Neural progenitor cell (in vitro differentiated cells): ENCODE data around the gene PCDH15. TPM values are rescaled to one million over a fixed set of nuclear protein-coding genes. Genes with fewer than 3 reads are reported as not detected.

Experiments
- DNase-seq: peaks from one replicate; pipeline ENCODE4 v3.0.0-alpha.2; 2016; ENCODE audit warnings: low spot score
- H2AFZ ChIP-seq: fragments of 200-600 bp; sonication (generic); replicated peaks from 2 replicates; pipeline ENCODE4 v1.6.1; 2016; ENCODE audit warnings: antibody characterized with exemption
- H3F3A ChIP-seq: fragments of 200-600 bp; sonication (generic); 2 replicates; pipeline ENCODE4 v1.6.1; 2016; ENCODE audit warnings: antibody characterized with exemption, low read depth
- H3K27ac ChIP-seq: fragments of 200-600 bp; sonication (generic); 2 replicates; pipeline ENCODE4 v1.5.1; 2016; ENCODE audit warnings: mild to moderate bottlenecking
- H3K27me3 ChIP-seq: fragments of 200-600 bp; sonication (generic); 2 replicates; pipeline ENCODE4 v1.6.1; 2016; ENCODE audit warnings: mild to moderate bottlenecking, moderate library complexity
- H3K36me3 ChIP-seq: fragments of 200-600 bp; sonication (generic); 2 replicates; pipeline ENCODE4 v1.5.1; 2016
- H3K4me1 ChIP-seq: fragments of 200-600 bp; sonication (generic); 2 replicates; pipeline ENCODE4 v1.6.1; 2016; ENCODE audit warnings: mixed run types
- H3K4me2 ChIP-seq: fragments of 200-600 bp; sonication (generic); 2 replicates; pipeline ENCODE4 v1.6.1; 2016
- H3K4me3 ChIP-seq: fragments of 200-600 bp; sonication (generic); 2 replicates; pipeline ENCODE4 v1.5.1; 2016
- H3K79me2 ChIP-seq: fragments of 200-600 bp; sonication (generic); 2 replicates; pipeline ENCODE4 v1.6.1; 2016; ENCODE audit warnings: low read depth
- H3K9ac ChIP-seq: fragments of 200-600 bp; sonication (generic); 2 replicates; pipeline ENCODE4 v1.6.1; 2016
- H3K9me3 ChIP-seq: fragments of 200-600 bp; sonication (generic); 2 replicates; pipeline ENCODE4 v1.5.1; 2016; ENCODE audit warnings: low read depth
- H4K20me1 ChIP-seq: fragments of 200-600 bp; sonication (generic); 2 replicates; pipeline ENCODE4 v1.6.1; 2016; ENCODE audit warnings: low read depth
- H3K27ac Mint-ChIP-seq: 3 replicates; pipeline ENCODE4 v1.8.0; 2021; ENCODE audit warnings: mixed read lengths
- H3K27me3 Mint-ChIP-seq: 2 replicates; pipeline ENCODE4 v1.8.0; 2022; ENCODE audit warnings: low read depth, mild to moderate bottlenecking, inconsistent platforms, moderate library complexity, mixed read lengths; ENCODE audit not compliant: insufficient read depth
- H3K36me3 Mint-ChIP-seq: 3 replicates; pipeline ENCODE4 v1.8.0; 2021; ENCODE audit warnings: mixed read lengths
- H3K4me1 Mint-ChIP-seq: 3 replicates; pipeline ENCODE4 v1.8.0; 2021; ENCODE audit warnings: mixed read lengths
- H3K4me3 Mint-ChIP-seq: 3 replicates; pipeline ENCODE4 v1.8.0; 2021; ENCODE audit warnings: mild to moderate bottlenecking, moderate library complexity, mixed read lengths
- H3K9me3 Mint-ChIP-seq: 3 replicates; pipeline ENCODE4 v1.8.0; 2020; ENCODE audit warnings: mixed read lengths
- EZH2 ChIP-seq: fragments of 200-600 bp; sonication (generic); IDR thresholded peaks from 2 replicates; pipeline ENCODE4 v1.6.1; 2017; ENCODE audit warnings: antibody characterized with exemption, mild to moderate bottlenecking, moderate library complexity
- EZH2phosphoT487 ChIP-seq: fragments of 200-600 bp; sonication (generic); IDR thresholded peaks from 2 replicates; pipeline ENCODE4 v1.6.1; 2017; ENCODE audit warnings: antibody characterized with exemption
- total RNA-seq: library from RNA; depleted of rRNA; stranded (reverse); fragments of >200 nt; gene quantifications from 2 replicates; pipeline ENCODE4 v1.2.3, GENCODE V29; 2015; ENCODE audit warnings: low replicate concordance
- TF ChIP-seq, protein P1 (sequence below): fragments of 200-600 bp; sonication (generic); IDR thresholded peaks from 2 replicates; pipeline ENCODE4 v1.5.1; 2017; ENCODE audit warnings: antibody characterized with exemption, mild to moderate bottlenecking

PCDH15 gene
- total RNA-seq, 1 donor from 2014 or later, result 0.17 TPM

GRCh38 chr10:54469587-54470323, 331.3 kb downstream of the PCDH15 start:
- no peaks in the 10 kb centered on the region for H4K20me1 ChIP-seq
- DNase-seq, result no peak
- H3K27me3 Mint-ChIP-seq, result peaks cover 2% of the 10 kb centered on the region
- H3K27me3 ChIP-seq, result no peaks in the 10 kb centered on the region
- H3K4me1 ChIP-seq, result no peaks in the 10 kb centered on the region
- no peak overlapping the region for H3K4me3 ChIP-seq
- no peak for TF ChIP-seq EZH2
- no peak overlapping the region for H3K9ac ChIP-seq
- H3K36me3 ChIP-seq, result no peaks in the 10 kb centered on the region
- H3K4me3 Mint-ChIP-seq, result no peak overlapping the region
- no peaks in the 10 kb centered on the region for H3K36me3 Mint-ChIP-seq
- no peak overlapping the region for H2AFZ ChIP-seq
- H3K79me2 ChIP-seq, result no peaks in the 10 kb centered on the region
- H3K4me2 ChIP-seq, result no peak overlapping the region
- no peaks in the 10 kb centered on the region for H3K9me3 ChIP-seq
- peaks cover 7% of the 10 kb centered on the region for H3K4me1 Mint-ChIP-seq
- H3K27ac Mint-ChIP-seq, result no peak overlapping the region
- H3K9me3 Mint-ChIP-seq, result no peaks in the 10 kb centered on the region
- no peak overlapping the region for H3K27ac ChIP-seq
- H3F3A ChIP-seq, result no peaks in the 10 kb centered on the region

DNA sequence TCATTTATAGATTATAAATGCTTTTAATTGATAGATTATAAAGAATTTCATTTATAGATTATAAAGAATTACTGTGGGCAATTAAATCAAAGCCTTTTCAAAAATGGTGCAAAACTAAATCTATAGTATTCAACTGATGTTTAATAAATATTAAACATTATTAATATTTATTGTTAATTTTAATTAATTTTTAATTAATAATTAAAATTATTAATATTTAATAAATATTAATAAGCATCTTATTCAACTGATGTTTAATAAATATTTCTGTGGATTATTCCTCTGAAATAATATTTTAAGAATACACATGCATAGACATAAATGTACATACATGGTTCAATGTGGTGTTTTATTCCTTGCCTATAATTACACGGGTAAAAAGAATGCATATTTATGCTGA, 346.8 kb downstream of the PCDH15 start:
- Mint-ChIP-seq H3K36me3 (no peaks in the 10 kb centered on the region), H3K4me3 (no peak overlapping the region), H3K27me3 (no peaks in the 10 kb centered on the region), H3K4me1 (no peaks in the 10 kb centered on the region), H3K9me3 (peaks cover 3% of the 10 kb centered on the region), H3K27ac (no peak overlapping the region)
- Histone ChIP-seq H3K27me3 (no peaks in the 10 kb centered on the region), H3K4me1 (no peaks in the 10 kb centered on the region), H3K4me3 (no peak overlapping the region), H3K36me3 (no peaks in the 10 kb centered on the region), H3K9me3 (no peaks in the 10 kb centered on the region), H2AFZ (no peak overlapping the region), H4K20me1 (no peaks in the 10 kb centered on the region), H3K79me2 (no peaks in the 10 kb centered on the region), H3K27ac (no peak overlapping the region), H3K9ac (no peak overlapping the region), H3K4me2 (no peak overlapping the region), H3F3A (no peaks in the 10 kb centered on the region)
- no peak for TF ChIP-seq EZH2phosphoT487
- TF ChIP-seq, protein P1, sequence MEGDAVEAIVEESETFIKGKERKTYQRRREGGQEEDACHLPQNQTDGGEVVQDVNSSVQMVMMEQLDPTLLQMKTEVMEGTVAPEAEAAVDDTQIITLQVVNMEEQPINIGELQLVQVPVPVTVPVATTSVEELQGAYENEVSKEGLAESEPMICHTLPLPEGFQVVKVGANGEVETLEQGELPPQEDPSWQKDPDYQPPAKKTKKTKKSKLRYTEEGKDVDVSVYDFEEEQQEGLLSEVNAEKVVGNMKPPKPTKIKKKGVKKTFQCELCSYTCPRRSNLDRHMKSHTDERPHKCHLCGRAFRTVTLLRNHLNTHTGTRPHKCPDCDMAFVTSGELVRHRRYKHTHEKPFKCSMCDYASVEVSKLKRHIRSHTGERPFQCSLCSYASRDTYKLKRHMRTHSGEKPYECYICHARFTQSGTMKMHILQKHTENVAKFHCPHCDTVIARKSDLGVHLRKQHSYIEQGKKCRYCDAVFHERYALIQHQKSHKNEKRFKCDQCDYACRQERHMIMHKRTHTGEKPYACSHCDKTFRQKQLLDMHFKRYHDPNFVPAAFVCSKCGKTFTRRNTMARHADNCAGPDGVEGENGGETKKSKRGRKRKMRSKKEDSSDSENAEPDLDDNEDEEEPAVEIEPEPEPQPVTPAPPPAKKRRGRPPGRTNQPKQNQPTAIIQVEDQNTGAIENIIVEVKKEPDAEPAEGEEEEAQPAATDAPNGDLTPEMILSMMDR, result no peak
- DNase-seq, result no peak

DNA sequence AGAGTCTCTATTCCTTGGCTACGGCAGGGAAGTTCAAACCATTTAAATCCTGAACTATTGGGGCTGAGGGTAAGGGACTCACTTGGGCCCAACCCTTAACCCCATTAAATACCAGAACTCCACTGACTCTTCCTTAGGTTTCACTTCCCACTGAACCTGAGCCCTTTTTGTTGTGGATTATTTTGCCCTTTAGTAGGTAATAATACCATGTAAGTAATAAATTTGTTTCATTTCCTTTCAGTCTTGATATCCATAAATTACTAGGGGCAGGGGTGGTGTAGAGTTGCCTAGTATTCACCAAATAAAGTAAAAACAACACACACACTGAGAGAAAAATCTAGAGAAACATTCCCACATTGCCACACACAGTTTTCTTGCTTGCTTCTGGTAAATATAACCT, 352.0 kb downstream of the PCDH15 start:
- no peak overlapping the region for H3K27ac Mint-ChIP-seq

DNA sequence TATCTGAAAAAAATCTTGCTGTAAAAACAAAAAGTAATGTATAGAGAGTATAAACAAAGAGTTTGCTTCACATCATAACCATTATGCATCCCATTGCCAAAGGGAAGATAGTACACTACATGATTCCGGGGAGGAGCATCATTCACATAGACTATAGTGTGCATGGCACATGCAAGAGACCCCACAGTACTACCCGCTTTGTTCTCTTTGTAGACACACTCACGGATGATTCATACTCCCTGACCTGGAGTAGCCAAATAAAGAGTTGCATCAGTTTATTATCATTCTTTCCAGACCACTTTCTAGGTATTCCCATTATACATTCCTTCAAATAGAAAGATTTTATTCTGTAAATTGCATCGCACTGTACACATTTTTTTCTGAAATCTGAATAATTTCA, 356.9 kb downstream of the PCDH15 start:
- Mint-ChIP-seq H3K4me1 (peaks cover 6% of the 10 kb centered on the region), H3K27me3 (no peaks in the 10 kb centered on the region), H3K4me3 (no peak overlapping the region), H3K9me3 (no peaks in the 10 kb centered on the region), H3K36me3 (no peaks in the 10 kb centered on the region), H3K27ac (no peak overlapping the region)
- Histone ChIP-seq H3K9ac (no peak overlapping the region), H3K27me3 (no peaks in the 10 kb centered on the region), H3K79me2 (no peaks in the 10 kb centered on the region), H3K4me2 (no peak overlapping the region), H2AFZ (no peak overlapping the region), H3K4me1 (no peaks in the 10 kb centered on the region), H3K36me3 (no peaks in the 10 kb centered on the region), H4K20me1 (no peaks in the 10 kb centered on the region), H3K27ac (no peak overlapping the region), H3K9me3 (no peaks in the 10 kb centered on the region), H3F3A (no peaks in the 10 kb centered on the region), H3K4me3 (no peak overlapping the region)
- no peak for DNase-seq
- TF ChIP-seq EZH2phosphoT487 (no peak), EZH2 (no peak)
- TF ChIP-seq, protein P1, result no peak

More for the DNA sequence above, 352.0 kb downstream of the PCDH15 start:
- Mint-ChIP-seq H3K4me3 (no peak overlapping the region), H3K9me3 (no peaks in the 10 kb centered on the region), H3K4me1 (no peaks in the 10 kb centered on the region), H3K36me3 (no peaks in the 10 kb centered on the region), H3K27me3 (no peaks in the 10 kb centered on the region)
- no peaks in the 10 kb centered on the region for H3K79me2 ChIP-seq
- no peaks in the 10 kb centered on the region for H3K36me3 ChIP-seq
- H3K4me1 ChIP-seq, result no peaks in the 10 kb centered on the region
- H3K9me3 ChIP-seq, result no peaks in the 10 kb centered on the region
- TF ChIP-seq, protein P1, result no peak
- no peak for TF ChIP-seq EZH2phosphoT487
- TF ChIP-seq EZH2, result no peak
- no peak overlapping the region for H3K4me2 ChIP-seq
- H3K27ac ChIP-seq, result no peak overlapping the region
- no peak overlapping the region for H3K4me3 ChIP-seq
- H2AFZ ChIP-seq, result no peak overlapping the region
- no peak for DNase-seq
- no peak overlapping the region for H3K9ac ChIP-seq
- no peaks in the 10 kb centered on the region for H3K27me3 ChIP-seq
- H4K20me1 ChIP-seq, result no peaks in the 10 kb centered on the region
- H3F3A ChIP-seq, result no peaks in the 10 kb centered on the region
